GM13976 (cell line): Measurements from ENCODE around the gene SDSL.
A peak's percentile ranks its signal among the peaks of the same experiment; 100 is the strongest.

Source experiments
- DNase-seq: peaks from one replicate; pipeline ENCODE4 v3.0.0; 2012; ENCODE audit warnings: low spot score
- in situ Hi-C: fragments of 300-500 bp; cut with MboI; formaldehyde crosslinking; loops from one replicate; pipeline ENCODE4 v1.12.0; 2022; ENCODE audit warnings: low sequenced_read_pairs, mixed read lengths, inconsistent platforms; ENCODE audit not compliant: unreplicated experiment
- TF ChIP-seq, protein P1 (sequence below): IDR thresholded peaks from 2 replicates; pipeline ENCODE4 v1.5.1; 2012; ENCODE audit warnings: borderline replicate concordance, mild to moderate bottlenecking; ENCODE audit not compliant: insufficient read depth; ENCODE audit errors: extremely low read depth, missing control alignments, control extremely low read depth

The SDSL gene

DNA sequence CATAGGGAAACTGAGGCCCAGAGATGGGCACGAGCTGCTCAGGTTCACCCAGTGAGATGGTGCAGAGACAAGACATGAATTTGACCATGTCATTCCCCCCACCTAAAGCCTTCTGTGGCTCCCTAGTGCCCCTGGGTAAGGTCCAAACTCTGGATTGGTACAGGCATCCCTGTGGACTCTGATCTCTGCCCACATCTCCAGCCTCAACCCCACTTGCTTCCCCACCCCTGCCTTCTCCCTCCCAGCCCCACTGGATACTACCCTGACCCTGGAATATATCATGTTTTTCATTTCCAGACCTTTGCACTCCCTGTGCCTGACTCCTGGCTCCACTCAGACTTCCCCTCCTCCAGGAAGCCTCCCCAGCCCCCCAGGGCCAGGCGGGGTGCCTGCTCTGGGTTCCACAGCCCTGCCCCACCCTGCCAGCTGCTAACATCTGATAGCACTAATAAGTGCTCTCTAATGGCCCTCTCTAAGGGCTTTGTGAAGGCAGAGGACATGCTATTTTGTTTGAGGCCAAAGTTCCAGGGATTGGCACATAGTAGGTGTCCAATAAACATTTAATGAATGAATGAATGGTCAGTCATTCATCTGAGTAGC, 1.1 kb upstream of the SDSL start:
- TF ChIP-seq, protein P1, sequence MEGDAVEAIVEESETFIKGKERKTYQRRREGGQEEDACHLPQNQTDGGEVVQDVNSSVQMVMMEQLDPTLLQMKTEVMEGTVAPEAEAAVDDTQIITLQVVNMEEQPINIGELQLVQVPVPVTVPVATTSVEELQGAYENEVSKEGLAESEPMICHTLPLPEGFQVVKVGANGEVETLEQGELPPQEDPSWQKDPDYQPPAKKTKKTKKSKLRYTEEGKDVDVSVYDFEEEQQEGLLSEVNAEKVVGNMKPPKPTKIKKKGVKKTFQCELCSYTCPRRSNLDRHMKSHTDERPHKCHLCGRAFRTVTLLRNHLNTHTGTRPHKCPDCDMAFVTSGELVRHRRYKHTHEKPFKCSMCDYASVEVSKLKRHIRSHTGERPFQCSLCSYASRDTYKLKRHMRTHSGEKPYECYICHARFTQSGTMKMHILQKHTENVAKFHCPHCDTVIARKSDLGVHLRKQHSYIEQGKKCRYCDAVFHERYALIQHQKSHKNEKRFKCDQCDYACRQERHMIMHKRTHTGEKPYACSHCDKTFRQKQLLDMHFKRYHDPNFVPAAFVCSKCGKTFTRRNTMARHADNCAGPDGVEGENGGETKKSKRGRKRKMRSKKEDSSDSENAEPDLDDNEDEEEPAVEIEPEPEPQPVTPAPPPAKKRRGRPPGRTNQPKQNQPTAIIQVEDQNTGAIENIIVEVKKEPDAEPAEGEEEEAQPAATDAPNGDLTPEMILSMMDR: no peak
- no peak for DNase-seq
- in situ Hi-C loops: loop anchor here (10.0 kb wide), 1 partner anchor 226 kb away; no protein-coding TSS in a partner anchor

DNA sequence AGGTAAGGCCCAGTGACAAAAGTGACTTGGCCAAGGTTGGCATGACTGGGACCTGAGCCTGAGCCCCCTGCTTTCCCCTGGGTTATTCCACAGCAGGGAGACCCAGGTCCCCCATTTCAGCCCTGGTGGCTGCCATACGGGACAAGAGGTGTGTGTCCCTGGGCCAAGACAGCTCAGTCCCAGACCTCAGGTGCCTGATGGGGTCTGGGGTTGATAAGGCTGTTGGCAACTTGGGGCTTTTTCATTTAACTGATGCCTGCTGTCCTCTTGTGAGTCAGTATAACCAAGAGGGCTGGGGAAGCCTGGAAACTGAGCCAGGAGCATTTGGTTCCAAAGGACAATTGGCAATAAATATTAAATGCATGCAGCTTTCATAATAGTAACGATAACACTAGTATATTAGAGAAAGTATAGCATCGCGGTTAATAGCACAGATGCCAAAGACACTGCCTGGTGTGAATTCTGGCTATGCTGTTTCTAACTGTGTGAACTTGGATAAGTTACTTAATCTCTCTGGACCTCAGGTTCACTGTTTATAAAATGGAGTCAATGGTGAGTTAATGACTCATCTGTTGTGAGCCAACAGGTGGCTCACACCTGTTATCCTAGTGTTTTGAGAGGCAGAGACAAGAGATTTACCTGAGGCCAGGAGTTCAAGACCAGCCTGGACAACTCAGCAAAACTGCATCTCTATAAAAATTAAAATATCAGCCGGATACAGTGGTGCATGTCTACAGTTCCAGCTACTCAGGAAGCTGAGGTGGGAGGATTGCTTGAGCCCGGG, 898 bp downstream of the SDSL start:
- in situ Hi-C loops: loop anchor here (10.0 kb wide), 1 partner anchor 228 kb away; no protein-coding TSS in a partner anchor
- DNase-seq: no peak
- TF ChIP-seq, protein P1: no peak

DNA sequence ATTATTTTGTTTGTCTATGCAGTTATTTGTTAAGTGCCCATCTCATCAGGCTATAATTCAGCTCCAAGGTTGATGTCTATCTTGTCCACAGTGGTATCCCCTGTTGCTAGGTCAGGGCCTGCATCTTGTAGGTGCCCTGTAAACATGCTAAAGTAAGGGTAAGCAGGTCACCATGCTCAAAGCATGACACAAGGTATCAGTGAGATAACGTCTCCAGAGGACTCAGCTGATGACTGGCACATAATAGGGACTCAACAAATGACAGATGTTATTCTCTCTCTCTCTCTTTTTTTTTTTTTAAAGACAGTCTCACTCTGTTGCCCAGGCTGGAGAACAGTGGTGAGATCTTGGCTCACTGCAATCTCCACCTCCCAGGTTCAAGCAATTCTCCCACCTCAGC, 2.3 kb downstream of the SDSL start:
- no peak for DNase-seq
- TF ChIP-seq, protein P1: no peak
- in situ Hi-C loops: loop anchor here (10.0 kb wide), 1 partner anchor 230 kb away; no protein-coding TSS in a partner anchor

DNA sequence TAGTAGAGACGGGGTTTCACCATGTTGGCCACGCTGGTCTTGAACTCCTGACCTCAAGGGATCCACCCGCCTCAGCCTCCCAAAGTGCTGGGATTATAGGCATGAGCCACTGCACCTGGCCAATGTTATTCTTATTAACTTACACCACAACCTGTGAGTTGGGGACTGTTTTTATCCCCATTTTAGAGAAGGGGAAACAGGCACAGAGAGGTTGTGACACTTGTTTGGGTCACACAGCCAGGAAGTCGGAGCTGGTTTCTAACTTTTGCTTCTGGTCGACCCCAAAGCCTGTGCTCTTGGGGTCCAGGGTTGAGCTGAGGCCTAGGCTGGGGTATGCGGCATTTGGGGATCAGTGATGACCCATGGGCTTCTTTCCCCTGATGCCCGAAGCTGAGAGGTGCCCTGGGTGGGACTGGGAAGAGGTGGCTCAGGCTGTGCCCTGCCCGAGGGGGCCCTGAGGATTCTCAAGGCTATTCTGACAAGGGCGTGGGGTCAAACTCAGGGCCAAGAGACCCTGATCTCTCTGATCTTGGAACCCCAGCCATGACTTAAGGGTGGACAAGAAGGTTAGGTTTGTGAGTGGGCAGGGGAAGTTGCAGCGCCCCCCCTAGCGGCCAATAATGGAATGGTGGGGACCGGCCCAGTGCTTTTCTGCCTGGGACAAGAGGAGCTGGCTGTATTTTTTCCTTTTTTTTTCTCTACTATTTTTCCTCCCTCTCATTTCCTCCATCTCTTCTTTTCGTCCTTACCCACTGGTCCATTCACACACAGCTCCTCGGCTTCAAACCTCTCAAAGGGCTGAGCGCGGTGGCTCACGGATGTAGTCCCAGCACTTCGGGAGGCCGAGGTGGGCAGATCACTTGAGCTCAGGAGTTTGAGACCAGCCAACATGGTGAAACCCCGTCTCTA, 3.0 kb downstream of the SDSL start:
- peak; percentile 81 for DNase-seq
- TF ChIP-seq, protein P1: peak; percentile 62
- in situ Hi-C loops: loop anchor here (10.0 kb wide), 1 partner anchor 230 kb away; no protein-coding TSS in a partner anchor

DNA sequence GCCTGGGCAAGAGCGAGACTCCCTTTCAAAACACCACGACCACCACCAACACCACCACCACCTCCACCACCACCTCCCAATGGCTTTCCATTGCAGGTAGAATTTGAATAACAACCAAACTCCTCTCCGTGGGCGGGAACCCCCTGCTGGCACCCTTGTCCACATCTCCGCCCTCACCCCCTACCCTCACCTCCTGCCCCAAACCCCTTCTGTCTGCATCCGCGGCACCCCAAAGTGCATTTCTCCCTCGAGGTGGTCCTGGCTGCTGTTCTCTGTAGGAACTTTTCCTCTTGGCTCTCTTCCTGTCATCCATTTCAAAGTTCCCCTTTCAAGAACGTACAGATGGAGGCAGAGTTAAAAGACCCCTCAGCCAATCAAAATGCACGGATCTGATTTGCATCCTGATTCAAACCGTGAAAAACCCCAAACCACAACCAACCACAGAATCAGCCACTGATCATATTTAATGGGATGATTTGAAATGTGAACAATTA, 3.8 kb downstream of the SDSL start:
- in situ Hi-C loops: loop anchor here (10.0 kb wide), 1 partner anchor 231 kb away; no protein-coding TSS in a partner anchor
- peak; percentile 55 for DNase-seq

DNA sequence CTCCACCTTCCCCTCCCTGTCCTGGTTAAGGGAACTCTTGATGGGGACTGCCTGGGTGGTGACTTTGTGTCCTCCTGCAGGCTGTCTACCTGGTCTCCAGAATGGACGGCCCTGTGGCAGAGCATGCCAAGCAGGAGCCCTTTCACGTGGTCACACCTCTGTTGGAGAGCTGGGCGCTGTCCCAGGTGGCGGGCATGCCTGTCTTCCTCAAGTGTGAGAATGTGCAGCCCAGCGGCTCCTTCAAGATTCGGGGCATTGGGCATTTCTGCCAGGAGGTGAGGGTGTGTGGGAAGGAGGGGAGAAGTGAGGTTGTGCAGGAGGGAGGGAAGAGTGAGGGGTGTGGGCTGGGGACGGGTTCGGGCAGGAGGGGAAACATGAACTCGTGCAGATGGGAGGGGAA, 5.7 kb downstream of the SDSL start:
- TF ChIP-seq, protein P1: no peak
- in situ Hi-C loops: loop anchor here (10.0 kb wide), 1 partner anchor 233 kb away; no protein-coding TSS in a partner anchor
- no peak for DNase-seq

More for the DNA sequence above, 3.8 kb downstream of the SDSL start:
- TF ChIP-seq, protein P1: no peak
